Lung (tissue), 12 donors: ENCODE data around the gene GRIP1. TPM values are rescaled to one million over a fixed set of nuclear protein-coding genes. Genes with fewer than 3 reads are reported as not detected.

Source experiments
- ATAC-seq: fragments of 200-7000 bp; cut with Tn5 transposase; one replicate; pipeline ENCODE4 v1.9.1; 2020; ENCODE audit warnings: moderate number of reproducible peaks; ENCODE audit not compliant: insufficient read depth, low FRiP score
- DNase-seq, 3 donors: peaks; one replicate each; pipeline ENCODE4 v3.0.0-alpha.2; 2013 to 2017
- H3K27ac ChIP-seq, 2 donors: one replicate each; pipeline ENCODE4 v1.5.1; 2013; ENCODE audit warnings: mild to moderate bottlenecking in 2 of 2, moderate library complexity in 2 of 2, control low read depth in 1 of 2, inconsistent platforms in 1 of 2, low read depth in 1 of 2, low read length in 1 of 2
- H3K27me3 ChIP-seq, 3 donors: one replicate each; pipeline ENCODE4 v1.5.1; 2013; ENCODE audit warnings: low read length in 2 of 3; ENCODE audit not compliant: control insufficient read depth in 3 of 3, insufficient read depth in 3 of 3
- H3K36me3 ChIP-seq, 4 donors: one replicate each; pipeline ENCODE4 v1.5.1; 2013; ENCODE audit warnings: low read length in 4 of 4, mild to moderate bottlenecking in 1 of 4, moderate library complexity in 1 of 4; ENCODE audit not compliant: control insufficient read depth in 4 of 4, insufficient read depth in 4 of 4
- H3K4me1 ChIP-seq, 5 donors: one replicate each; pipeline ENCODE4 v1.5.1; 2013; ENCODE audit warnings: low read length in 5 of 5, mild to moderate bottlenecking in 2 of 5, moderate library complexity in 1 of 5; ENCODE audit not compliant: control insufficient read depth in 5 of 5, insufficient read depth in 5 of 5
- H3K4me3 ChIP-seq: one replicate; pipeline ENCODE4 v1.5.1; 2013; ENCODE audit warnings: mild to moderate bottlenecking, control low read depth, moderate library complexity
- H3K9ac ChIP-seq, 2 donors: one replicate each; pipeline ENCODE4 v1.5.1; 2013; ENCODE audit warnings: low read length in 2 of 2, control low read depth in 1 of 2; ENCODE audit not compliant: insufficient read depth in 1 of 2
- H3K9me3 ChIP-seq, 4 donors: one replicate each; pipeline ENCODE4 v1.5.1; 2013; ENCODE audit warnings: low read length in 3 of 4, mild to moderate bottlenecking in 1 of 4, moderate library complexity in 1 of 4; ENCODE audit not compliant: control insufficient read depth in 4 of 4, insufficient read depth in 3 of 4
- CTCF ChIP-seq: IDR thresholded peaks from 2 replicates; pipeline ENCODE4 v1.5.1; 2012; ENCODE audit warnings: mild to moderate bottlenecking; ENCODE audit errors: control extremely low read depth, extremely low read depth
- WGBS, 2 donors: extraction: QIAGEN DNeasy Blood & Tissue Kit; methylation state at CpG; one replicate each; pipeline ENCODE4 v1.1.7; 2013; 5-methylcytosine and 5-hydroxymethylcytosine counted together
- polyA plus RNA-seq, 2 donors: library from polyadenylated mRNA; stranded (reverse); fragments of 200-250 nt; gene quantifications; one replicate each; pipeline ENCODE4 v1.2.1, GENCODE V29; 2013
- total RNA-seq, 2 donors: library from RNA; depleted of rRNA in 1 of 2; stranded (reverse); fragments of >200 nt in 1 of 2; gene quantifications; one replicate each; pipeline ENCODE4 v1.2.1, GENCODE V29; 2014 to 2021
- donor health status: control.
- donor health status: control.
- donor health status: Bipolar disorder and iron deficiency.
- donor health status: healthy.
- donor health status: DM: yes; HTN: yes; CAD: no.

Gene GRIP1
- total and polyA plus RNA-seq, 4 donors = 0.20 to 3.6 (median 0.83) TPM

DNA sequence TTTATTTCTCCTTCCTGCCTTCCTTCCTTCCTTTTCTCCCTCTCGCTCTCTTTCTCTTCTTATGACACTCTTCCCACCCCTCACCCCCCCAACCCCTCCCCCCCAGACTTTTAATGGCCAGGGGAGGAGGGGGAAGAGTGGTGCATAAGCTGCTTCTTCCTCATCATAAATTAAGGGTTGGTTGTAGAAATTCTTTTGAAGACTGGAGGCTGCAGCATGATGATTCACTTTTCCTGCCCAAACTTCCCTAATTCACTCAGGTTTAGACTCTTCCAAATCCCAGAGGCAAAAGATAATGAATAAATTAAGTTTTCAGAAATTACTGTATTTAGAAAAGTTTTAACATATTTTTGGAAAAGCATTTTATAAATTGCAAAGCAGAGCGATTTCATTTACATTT lies 58.2 kb downstream of the GRIP1 start:
- DNase-seq = no peak
- no peaks in the 10 kb centered on the region for H3K9me3 ChIP-seq
- H3K27me3 ChIP-seq = no peaks in the 10 kb centered on the region
- H3K4me3 ChIP-seq = no peak overlapping the region
- H3K36me3 ChIP-seq = no peaks in the 10 kb centered on the region
- WGBS, 2 donors = 43 to 65% methylated on average over 2 of the region's 2 CpGs
- no peak for ATAC-seq
- H3K27ac ChIP-seq = no peak overlapping the region
- no peaks in the 10 kb centered on the region for H3K4me1 ChIP-seq
- TF ChIP-seq CTCF = no peak
- H3K9ac ChIP-seq = no peak overlapping the region

DNA sequence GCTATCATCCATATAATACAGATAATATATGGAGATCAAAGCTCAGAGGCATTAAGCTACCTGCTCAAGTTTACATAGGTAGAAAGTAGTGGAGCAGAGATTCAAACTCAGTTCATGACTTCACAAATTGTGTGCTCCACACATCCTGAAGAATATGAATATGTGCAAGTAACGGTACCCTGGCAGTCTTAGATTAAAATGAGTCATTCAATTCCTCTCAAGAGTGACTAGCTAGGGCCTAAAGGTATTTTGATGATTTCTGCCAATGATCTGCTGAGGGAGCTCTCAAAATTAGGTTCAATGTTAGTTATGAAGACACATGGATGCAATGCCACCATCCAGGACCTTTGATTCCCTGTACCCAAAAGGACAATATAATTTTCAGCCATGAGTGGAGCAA lies 58.9 kb downstream of the GRIP1 start:
- Histone ChIP-seq H3K4me1 (no peaks in the 10 kb centered on the region), H3K9ac (no peak overlapping the region), H3K27me3 (no peaks in the 10 kb centered on the region), H3K9me3 (no peaks in the 10 kb centered on the region), H3K27ac (no peak overlapping the region), H3K36me3 (no peaks in the 10 kb centered on the region), H3K4me3 (no peak overlapping the region)
- DNase-seq (no peak), ATAC-seq (no peak)
- TF ChIP-seq CTCF = no peak
- WGBS, 2 donors = 67 to 75% methylated on average over 1 of the region's 1 CpG

GRCh38 chr12:66617991-66618390 lies 60.9 kb downstream of the GRIP1 start:
- Histone ChIP-seq H3K27ac (no peak overlapping the region), H3K36me3 (no peaks in the 10 kb centered on the region), H3K4me1 (no peaks in the 10 kb centered on the region), H3K9me3 (no peaks in the 10 kb centered on the region), H3K4me3 (no peak overlapping the region), H3K9ac (no peak overlapping the region), H3K27me3 (no peaks in the 10 kb centered on the region)
- TF ChIP-seq CTCF = no peak
- ATAC-seq (no peak), DNase-seq (no peak)
- 85 to 87% methylated on average over 3 of the region's 3 CpGs for WGBS, 2 donors

GRCh38 chr12:66612090-66612775 lies 66.6 kb downstream of the GRIP1 start:
- Histone ChIP-seq H3K36me3 (no peaks in the 10 kb centered on the region), H3K9me3 (no peaks in the 10 kb centered on the region), H3K9ac (no peak overlapping the region), H3K27ac (no peak overlapping the region), H3K4me1 (no peaks in the 10 kb centered on the region), H3K4me3 (no peak overlapping the region), H3K27me3 (no peaks in the 10 kb centered on the region)
- ATAC-seq (no peak), DNase-seq (no peak)
- no peak for TF ChIP-seq CTCF
